A673 (cell line): ENCODE results near the gene NPAS4. TPM values are rescaled to one million over a fixed set of nuclear protein-coding genes. Genes with fewer than 3 reads are reported as not detected.

Experiments
- BruUV-seq: library from RNA; stranded (reverse); fragments of 400-500 nt; replicated peaks from 2 replicates; lab custom pipeline; 2021; lab: Mats Ljungman, UMichigan
- CTCF ChIA-PET: fragments of 300-600 bp; sonication (Branson Sonifier 250); formaldehyde crosslinking; loops from one replicate; lab custom pipeline; 2022; ENCODE audit warnings: antibody characterized with exemption; lab: Charles Lee
- POLR2A ChIA-PET: fragments of 300-600 bp; sonication (Branson Sonifier 250); formaldehyde crosslinking; loops from one replicate; lab custom pipeline; 2022; ENCODE audit warnings: antibody characterized with exemption; ENCODE audit not compliant: low non-redundant PET; lab: Charles Lee
- DNase-seq: peaks from one replicate; pipeline ENCODE4 v3.0.0-alpha.2; 2015; ENCODE audit warnings: low spot score
- H3K27ac ChIP-seq: fragments of 200-600 bp; sonication (generic); 2 replicates; pipeline ENCODE4 v1.5.1; 2016; ENCODE audit warnings: mixed run types, low read depth, mild to moderate bottlenecking, mixed read lengths, antibody characterized with exemption, low read length; ENCODE audit not compliant: poor library complexity, severe bottlenecking
- H3K27me3 ChIP-seq: fragments of 200-600 bp; sonication (generic); replicated peaks from 2 replicates; pipeline ENCODE4 v1.6.1; 2017; ENCODE audit warnings: mixed run types, low read depth, mild to moderate bottlenecking, mixed read lengths, antibody characterized with exemption, low read length; ENCODE audit not compliant: insufficient read depth, poor library complexity
- H3K36me3 ChIP-seq: fragments of 200-600 bp; sonication (generic); 2 replicates; pipeline ENCODE4 v1.6.1; 2016; ENCODE audit warnings: mixed run types, mild to moderate bottlenecking, mixed read lengths, antibody characterized with exemption, low read length; ENCODE audit not compliant: insufficient read depth, poor library complexity, severe bottlenecking
- H3K4me1 ChIP-seq: fragments of 200-600 bp; sonication (generic); 2 replicates; pipeline ENCODE4 v1.6.1; 2017; ENCODE audit warnings: mixed run types, mild to moderate bottlenecking, mixed read lengths, antibody characterized with exemption, low read length; ENCODE audit not compliant: insufficient read depth, poor library complexity, severe bottlenecking
- H3K4me3 ChIP-seq: fragments of 200-600 bp; sonication (generic); 2 replicates; pipeline ENCODE4 v1.5.1; 2016; ENCODE audit warnings: low read depth, mixed run types, mild to moderate bottlenecking, mixed read lengths, low read length; ENCODE audit not compliant: poor library complexity, severe bottlenecking
- H3K9me3 ChIP-seq: fragments of 200-600 bp; sonication (generic); 2 replicates; pipeline ENCODE4 v1.6.1; 2016; ENCODE audit warnings: mixed run types, low read depth, mild to moderate bottlenecking, mixed read lengths, antibody characterized with exemption, low read length; ENCODE audit not compliant: poor library complexity, severe bottlenecking
- EZH2 ChIP-seq: fragments of 200-600 bp; sonication (generic); IDR thresholded peaks from 2 replicates; pipeline ENCODE4 v1.6.1; 2017; ENCODE audit warnings: borderline replicate concordance, low read depth, mild to moderate bottlenecking, mixed read lengths, antibody characterized with exemption, low read length; ENCODE audit not compliant: poor library complexity, severe bottlenecking
- intact Hi-C: fragments of 100-400 bp; cut with micrococcal nuclease; formaldehyde crosslinking; loops from one replicate; pipeline ENCODE4 v1.10.0; 2022; ENCODE audit not compliant: unreplicated experiment
- total RNA-seq: library from RNA; stranded (reverse); gene quantifications from 2 replicates; pipeline ENCODE4 v1.2.3, GENCODE V29; 2021
- TF ChIP-seq, protein P1 (sequence below): fragments of 300-800, 200-600 bp; sonication (generic); conservative IDR thresholded peaks from 2 replicates; pipeline ENCODE4 v1.5.1; 2017; ENCODE audit warnings: low read depth, mild to moderate bottlenecking, antibody characterized with exemption, low read length, moderate library complexity, mixed read lengths

NPAS4 gene
- total RNA-seq, 1 experiment from 2014 or later: not detected

DNA sequence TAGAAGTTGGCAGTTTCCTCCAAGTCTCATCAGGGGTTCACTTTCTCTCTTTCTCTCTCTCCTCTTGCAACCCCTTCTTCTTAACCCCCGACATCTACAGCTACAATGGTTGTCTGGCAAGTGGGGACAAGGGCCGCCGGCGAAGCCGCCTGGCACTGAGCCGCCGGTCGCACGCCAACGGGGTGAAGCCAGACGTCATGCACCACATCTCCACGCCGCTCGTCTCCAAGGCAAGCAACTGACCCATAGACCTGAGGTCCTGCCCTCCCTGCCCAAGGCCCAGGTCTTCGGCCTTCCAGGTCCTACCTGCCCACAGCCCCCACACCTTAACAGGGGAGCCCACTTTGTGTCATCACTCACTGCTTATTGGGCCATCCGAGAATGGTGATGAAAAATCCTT is 50.3 kb downstream of the NPAS4 start:
- Histone ChIP-seq H3K9me3 (no peaks in the 10 kb centered on the region), H3K27me3 (no peaks in the 10 kb centered on the region), H3K4me3 (no peak overlapping the region), H3K4me1 (no peaks in the 10 kb centered on the region), H3K36me3 (peaks cover 13% of the 10 kb centered on the region), H3K27ac (no peak overlapping the region)
- intact Hi-C loops: no loop called here
- no peak for DNase-seq
- POLR2A ChIA-PET: no interaction called here
- TF ChIP-seq, protein P1, sequence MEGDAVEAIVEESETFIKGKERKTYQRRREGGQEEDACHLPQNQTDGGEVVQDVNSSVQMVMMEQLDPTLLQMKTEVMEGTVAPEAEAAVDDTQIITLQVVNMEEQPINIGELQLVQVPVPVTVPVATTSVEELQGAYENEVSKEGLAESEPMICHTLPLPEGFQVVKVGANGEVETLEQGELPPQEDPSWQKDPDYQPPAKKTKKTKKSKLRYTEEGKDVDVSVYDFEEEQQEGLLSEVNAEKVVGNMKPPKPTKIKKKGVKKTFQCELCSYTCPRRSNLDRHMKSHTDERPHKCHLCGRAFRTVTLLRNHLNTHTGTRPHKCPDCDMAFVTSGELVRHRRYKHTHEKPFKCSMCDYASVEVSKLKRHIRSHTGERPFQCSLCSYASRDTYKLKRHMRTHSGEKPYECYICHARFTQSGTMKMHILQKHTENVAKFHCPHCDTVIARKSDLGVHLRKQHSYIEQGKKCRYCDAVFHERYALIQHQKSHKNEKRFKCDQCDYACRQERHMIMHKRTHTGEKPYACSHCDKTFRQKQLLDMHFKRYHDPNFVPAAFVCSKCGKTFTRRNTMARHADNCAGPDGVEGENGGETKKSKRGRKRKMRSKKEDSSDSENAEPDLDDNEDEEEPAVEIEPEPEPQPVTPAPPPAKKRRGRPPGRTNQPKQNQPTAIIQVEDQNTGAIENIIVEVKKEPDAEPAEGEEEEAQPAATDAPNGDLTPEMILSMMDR: no peak
- no peak for TF ChIP-seq EZH2
- no TSS peak for BruUV-seq
- CTCF ChIA-PET: interaction anchor here (0.6 kb wide), 1 partner anchor 65 kb away, joined by 4 read pairs; no protein-coding TSS in a partner anchor

DNA sequence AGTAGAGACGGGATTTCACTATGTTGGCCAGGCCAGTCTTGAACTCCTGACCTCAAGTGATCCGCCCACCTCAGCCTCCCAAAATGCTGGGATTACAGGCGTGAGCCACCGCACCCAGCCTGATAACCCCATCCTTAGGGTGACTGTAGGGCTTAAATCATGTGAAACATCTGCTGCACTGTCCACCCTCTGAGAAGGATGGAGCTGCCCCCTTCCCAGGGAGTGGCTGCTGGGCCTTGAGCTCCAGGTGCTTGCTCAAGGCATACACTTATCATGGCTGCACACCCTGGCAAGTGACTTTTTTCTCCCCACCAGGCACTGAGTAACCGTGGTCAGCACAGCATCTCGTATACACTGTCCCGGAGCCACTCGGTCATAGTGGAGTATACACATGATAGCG is 51.2 kb downstream of the NPAS4 start:
- Histone ChIP-seq H3K27me3 (no peaks in the 10 kb centered on the region), H3K4me1 (no peaks in the 10 kb centered on the region), H3K4me3 (no peak overlapping the region), H3K27ac (no peak overlapping the region), H3K9me3 (no peaks in the 10 kb centered on the region), H3K36me3 (peaks cover 17% of the 10 kb centered on the region)
- TF ChIP-seq EZH2: no peak
- TF ChIP-seq, protein P1: no peak
- POLR2A ChIA-PET: no interaction called here
- CTCF ChIA-PET: interaction anchor here (0.6 kb wide), 1 partner anchor 65 kb away, joined by 4 read pairs; no protein-coding TSS in a partner anchor
- intact Hi-C loops: no loop called here
- no peak for DNase-seq
- no TSS peak for BruUV-seq

DNA sequence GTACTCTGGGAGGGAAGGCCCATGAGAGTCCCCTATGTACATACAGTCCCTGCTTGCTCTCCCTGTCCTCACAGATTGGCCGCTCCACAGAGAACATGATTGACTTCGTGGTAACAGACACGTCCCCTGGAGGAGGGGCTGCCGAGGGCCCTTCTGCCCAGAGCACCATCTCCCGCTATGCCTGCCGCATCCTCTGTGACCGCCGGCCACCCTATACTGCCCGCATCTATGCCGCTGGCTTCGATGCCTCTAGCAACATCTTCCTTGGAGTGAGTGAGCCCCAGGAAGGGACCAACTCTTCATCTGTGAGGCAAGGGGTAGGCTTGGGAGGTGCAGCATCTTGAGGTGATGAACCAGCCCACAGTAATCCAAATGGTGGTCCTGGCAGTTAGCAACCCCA is 52.3 kb downstream of the NPAS4 start:
- H3K36me3 ChIP-seq: peaks cover 17% of the 10 kb centered on the region
- H3K4me1 ChIP-seq: no peaks in the 10 kb centered on the region
- H3K27me3 ChIP-seq: no peaks in the 10 kb centered on the region
- ChIA-PET CTCF (no interaction called here), POLR2A (no interaction called here)
- no peak overlapping the region for H3K4me3 ChIP-seq
- no TSS peak for BruUV-seq
- H3K27ac ChIP-seq: no peak overlapping the region
- intact Hi-C loops: no loop called here
- H3K9me3 ChIP-seq: no peaks in the 10 kb centered on the region
- DNase-seq: no peak
- TF ChIP-seq EZH2: no peak
- TF ChIP-seq, protein P1: no peak
